Neural progenitor cell (in vitro differentiated cells): ENCODE results near the gene TAF9B. TPM values are rescaled to one million over a fixed set of nuclear protein-coding genes. Genes with fewer than 3 reads are reported as not detected.
"Not testable (repeated sequence)": the region's sequence is repeated elsewhere in the genome, so short reads cannot be mapped to it uniquely, and the experiment has no call there.

Experiments used
- DNase-seq: peaks from one replicate; pipeline ENCODE4 v3.0.0-alpha.2; 2016; ENCODE audit warnings: low spot score
- H2AFZ ChIP-seq: fragments of 200-600 bp; sonication (generic); replicated peaks from 2 replicates; pipeline ENCODE4 v1.6.1; 2016; ENCODE audit warnings: antibody characterized with exemption
- H3F3A ChIP-seq: fragments of 200-600 bp; sonication (generic); 2 replicates; pipeline ENCODE4 v1.6.1; 2016; ENCODE audit warnings: antibody characterized with exemption, low read depth
- H3K27ac ChIP-seq: fragments of 200-600 bp; sonication (generic); 2 replicates; pipeline ENCODE4 v1.5.1; 2016; ENCODE audit warnings: mild to moderate bottlenecking
- H3K27me3 ChIP-seq: fragments of 200-600 bp; sonication (generic); 2 replicates; pipeline ENCODE4 v1.6.1; 2016; ENCODE audit warnings: mild to moderate bottlenecking, moderate library complexity
- H3K36me3 ChIP-seq: fragments of 200-600 bp; sonication (generic); 2 replicates; pipeline ENCODE4 v1.5.1; 2016
- H3K4me1 ChIP-seq: fragments of 200-600 bp; sonication (generic); 2 replicates; pipeline ENCODE4 v1.6.1; 2016; ENCODE audit warnings: mixed run types
- H3K4me2 ChIP-seq: fragments of 200-600 bp; sonication (generic); 2 replicates; pipeline ENCODE4 v1.6.1; 2016
- H3K4me3 ChIP-seq: fragments of 200-600 bp; sonication (generic); 2 replicates; pipeline ENCODE4 v1.5.1; 2016
- H3K79me2 ChIP-seq: fragments of 200-600 bp; sonication (generic); 2 replicates; pipeline ENCODE4 v1.6.1; 2016; ENCODE audit warnings: low read depth
- H3K9ac ChIP-seq: fragments of 200-600 bp; sonication (generic); 2 replicates; pipeline ENCODE4 v1.6.1; 2016
- H3K9me3 ChIP-seq: fragments of 200-600 bp; sonication (generic); 2 replicates; pipeline ENCODE4 v1.5.1; 2016; ENCODE audit warnings: low read depth
- H4K20me1 ChIP-seq: fragments of 200-600 bp; sonication (generic); 2 replicates; pipeline ENCODE4 v1.6.1; 2016; ENCODE audit warnings: low read depth
- H3K27ac Mint-ChIP-seq: 3 replicates; pipeline ENCODE4 v1.8.0; 2021; ENCODE audit warnings: mixed read lengths
- H3K27me3 Mint-ChIP-seq: 2 replicates; pipeline ENCODE4 v1.8.0; 2022; ENCODE audit warnings: low read depth, mild to moderate bottlenecking, inconsistent platforms, moderate library complexity, mixed read lengths; ENCODE audit not compliant: insufficient read depth
- H3K36me3 Mint-ChIP-seq: 3 replicates; pipeline ENCODE4 v1.8.0; 2021; ENCODE audit warnings: mixed read lengths
- H3K4me1 Mint-ChIP-seq: 3 replicates; pipeline ENCODE4 v1.8.0; 2021; ENCODE audit warnings: mixed read lengths
- H3K4me3 Mint-ChIP-seq: 3 replicates; pipeline ENCODE4 v1.8.0; 2021; ENCODE audit warnings: mild to moderate bottlenecking, moderate library complexity, mixed read lengths
- H3K9me3 Mint-ChIP-seq: 3 replicates; pipeline ENCODE4 v1.8.0; 2020; ENCODE audit warnings: mixed read lengths
- EZH2 ChIP-seq: fragments of 200-600 bp; sonication (generic); IDR thresholded peaks from 2 replicates; pipeline ENCODE4 v1.6.1; 2017; ENCODE audit warnings: antibody characterized with exemption, mild to moderate bottlenecking, moderate library complexity
- EZH2phosphoT487 ChIP-seq: fragments of 200-600 bp; sonication (generic); IDR thresholded peaks from 2 replicates; pipeline ENCODE4 v1.6.1; 2017; ENCODE audit warnings: antibody characterized with exemption
- total RNA-seq: library from RNA; depleted of rRNA; stranded (reverse); fragments of >200 nt; gene quantifications from 2 replicates; pipeline ENCODE4 v1.2.3, GENCODE V29; 2015; ENCODE audit warnings: low replicate concordance
- TF ChIP-seq, protein P1 (sequence below): fragments of 200-600 bp; sonication (generic); IDR thresholded peaks from 2 replicates; pipeline ENCODE4 v1.5.1; 2017; ENCODE audit warnings: antibody characterized with exemption, mild to moderate bottlenecking

The TAF9B gene
- total RNA-seq, 1 donor from 2014 or later, result 103 TPM

DNA sequence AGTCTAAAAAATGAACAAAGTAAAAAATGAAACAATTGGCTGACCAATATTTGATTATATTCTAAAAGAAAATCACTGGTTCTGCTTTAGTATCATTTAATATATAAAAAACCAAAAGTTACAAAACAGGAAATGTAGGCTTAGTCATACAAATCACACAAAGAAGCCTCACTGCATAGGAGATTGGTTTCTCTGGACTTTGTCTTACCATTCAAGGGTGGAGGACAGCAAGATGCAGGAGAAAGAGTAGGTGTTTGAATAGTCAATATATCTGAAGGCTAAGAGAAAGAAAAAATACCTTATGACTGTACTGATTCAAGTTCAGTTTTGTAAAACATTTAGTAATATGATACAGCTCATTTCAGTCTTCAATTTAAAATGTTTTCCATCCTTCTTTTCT, 28.6 kb upstream of the TAF9B start:
- Histone ChIP-seq H3K36me3 (no peaks in the 10 kb centered on the region), H3F3A (no peaks in the 10 kb centered on the region), H3K27me3 (no peaks in the 10 kb centered on the region), H3K4me1 (no peaks in the 10 kb centered on the region), H2AFZ (no peak overlapping the region), H3K4me2 (no peak overlapping the region), H3K9me3 (peaks cover 9% of the 10 kb centered on the region), H3K27ac (no peak overlapping the region), H3K4me3 (no peak overlapping the region), H3K79me2 (no peaks in the 10 kb centered on the region), H3K9ac (no peak overlapping the region), H4K20me1 (no peaks in the 10 kb centered on the region)
- Mint-ChIP-seq H3K9me3 (no peaks in the 10 kb centered on the region), H3K27ac (no peak overlapping the region), H3K36me3 (no peaks in the 10 kb centered on the region), H3K4me3 (no peak overlapping the region), H3K27me3 (no peaks in the 10 kb centered on the region), H3K4me1 (no peaks in the 10 kb centered on the region)
- DNase-seq, result no peak
- no peak for TF ChIP-seq EZH2phosphoT487
- no peak for TF ChIP-seq EZH2

DNA sequence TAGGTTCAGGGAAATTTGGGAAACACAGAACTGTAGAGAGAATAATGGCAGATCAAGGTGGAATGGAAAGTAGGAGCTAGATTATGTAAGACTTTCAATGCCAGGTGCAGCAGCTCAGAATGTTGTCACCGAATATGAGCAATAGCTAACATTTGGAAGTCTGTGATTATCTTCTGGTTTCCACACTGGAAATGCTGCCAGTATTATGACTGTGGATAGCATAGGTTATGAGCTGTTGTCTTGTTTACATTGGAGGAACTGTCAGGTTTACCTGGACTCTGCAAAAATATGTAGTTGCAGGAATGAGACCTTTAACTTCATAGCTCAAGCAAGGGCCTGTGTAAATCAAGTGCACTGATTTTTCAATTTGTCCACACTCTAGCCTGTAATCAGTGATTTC, 26.0 kb upstream of the TAF9B start:
- no peak overlapping the region for H3K27ac ChIP-seq
- no peak overlapping the region for H3K4me2 ChIP-seq
- H4K20me1 ChIP-seq, result no peaks in the 10 kb centered on the region
- H3F3A ChIP-seq, result no peaks in the 10 kb centered on the region
- no peaks in the 10 kb centered on the region for H3K4me1 ChIP-seq
- H3K36me3 Mint-ChIP-seq, result no peaks in the 10 kb centered on the region
- no peak overlapping the region for H3K4me3 Mint-ChIP-seq
- no peaks in the 10 kb centered on the region for H3K36me3 ChIP-seq
- no peak overlapping the region for H3K9ac ChIP-seq
- no peaks in the 10 kb centered on the region for H3K9me3 Mint-ChIP-seq
- H3K79me2 ChIP-seq, result no peaks in the 10 kb centered on the region
- no peak overlapping the region for H3K27ac Mint-ChIP-seq
- no peaks in the 10 kb centered on the region for H3K27me3 Mint-ChIP-seq
- H3K9me3 ChIP-seq, result peaks cover 5% of the 10 kb centered on the region
- no peak overlapping the region for H3K4me3 ChIP-seq
- H2AFZ ChIP-seq, result no peak overlapping the region
- no peak for TF ChIP-seq EZH2
- TF ChIP-seq, protein P1, sequence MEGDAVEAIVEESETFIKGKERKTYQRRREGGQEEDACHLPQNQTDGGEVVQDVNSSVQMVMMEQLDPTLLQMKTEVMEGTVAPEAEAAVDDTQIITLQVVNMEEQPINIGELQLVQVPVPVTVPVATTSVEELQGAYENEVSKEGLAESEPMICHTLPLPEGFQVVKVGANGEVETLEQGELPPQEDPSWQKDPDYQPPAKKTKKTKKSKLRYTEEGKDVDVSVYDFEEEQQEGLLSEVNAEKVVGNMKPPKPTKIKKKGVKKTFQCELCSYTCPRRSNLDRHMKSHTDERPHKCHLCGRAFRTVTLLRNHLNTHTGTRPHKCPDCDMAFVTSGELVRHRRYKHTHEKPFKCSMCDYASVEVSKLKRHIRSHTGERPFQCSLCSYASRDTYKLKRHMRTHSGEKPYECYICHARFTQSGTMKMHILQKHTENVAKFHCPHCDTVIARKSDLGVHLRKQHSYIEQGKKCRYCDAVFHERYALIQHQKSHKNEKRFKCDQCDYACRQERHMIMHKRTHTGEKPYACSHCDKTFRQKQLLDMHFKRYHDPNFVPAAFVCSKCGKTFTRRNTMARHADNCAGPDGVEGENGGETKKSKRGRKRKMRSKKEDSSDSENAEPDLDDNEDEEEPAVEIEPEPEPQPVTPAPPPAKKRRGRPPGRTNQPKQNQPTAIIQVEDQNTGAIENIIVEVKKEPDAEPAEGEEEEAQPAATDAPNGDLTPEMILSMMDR, result no peak
- TF ChIP-seq EZH2phosphoT487, result no peak
- H3K27me3 ChIP-seq, result no peaks in the 10 kb centered on the region
- H3K4me1 Mint-ChIP-seq, result no peaks in the 10 kb centered on the region
- no peak for DNase-seq

DNA sequence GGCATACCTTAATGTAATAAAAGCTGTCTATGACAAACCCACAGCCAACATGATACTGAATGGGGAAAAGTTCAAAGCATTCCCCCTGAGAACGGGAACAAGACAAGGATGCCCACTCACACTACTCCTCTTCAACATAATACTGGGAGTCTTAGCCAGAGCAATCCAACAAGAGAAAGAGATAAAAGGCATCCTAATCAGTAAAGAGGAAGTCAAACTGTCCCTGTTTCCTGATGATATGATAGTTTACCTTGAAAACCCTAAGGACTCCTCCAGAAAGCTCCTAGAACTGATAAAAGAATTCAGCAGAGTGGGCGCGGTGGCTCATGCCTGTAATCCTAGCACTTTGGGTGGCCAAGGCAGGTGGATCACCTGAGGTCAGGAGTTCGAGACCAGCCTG, 23.7 kb upstream of the TAF9B start:
- H3K9me3 Mint-ChIP-seq, H3K4me1 Mint-ChIP-seq, H2AFZ ChIP-seq, H3K79me2 ChIP-seq, H3K27me3 ChIP-seq, H3K27ac Mint-ChIP-seq, H3K4me1 ChIP-seq, H3K4me2 ChIP-seq, DNase-seq, H3K27me3 Mint-ChIP-seq, H3F3A ChIP-seq, H3K4me3 ChIP-seq, H3K9ac ChIP-seq, H3K36me3 ChIP-seq, H3K4me3 Mint-ChIP-seq, H3K36me3 Mint-ChIP-seq, H3K27ac ChIP-seq, H3K9me3 ChIP-seq, H4K20me1 ChIP-seq: not testable (repeated sequence)

DNA sequence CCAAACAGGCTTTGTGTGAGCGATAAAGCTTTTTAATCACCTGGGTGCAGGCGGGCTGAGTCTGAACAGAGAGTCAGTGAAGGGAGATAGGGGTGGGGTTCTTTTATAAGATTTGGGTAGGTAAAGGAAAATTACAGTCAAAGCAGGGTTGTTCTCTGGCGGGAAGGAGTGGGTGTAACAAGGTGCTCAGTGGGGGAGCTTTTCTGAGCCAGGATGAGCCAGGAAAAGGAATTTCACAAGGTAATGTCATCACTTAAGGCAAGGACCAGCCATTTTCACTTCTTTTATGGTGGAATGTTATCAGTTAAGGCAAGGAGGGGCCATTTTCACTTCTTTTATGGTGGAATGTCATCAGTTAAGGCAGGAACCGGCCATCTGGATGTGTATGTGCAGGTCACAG, 21.3 kb upstream of the TAF9B start:
- not testable (repeated sequence) for H3K9ac ChIP-seq, H2AFZ ChIP-seq, H3K36me3 ChIP-seq, H3K4me3 Mint-ChIP-seq, H3K9me3 Mint-ChIP-seq, H3K27me3 Mint-ChIP-seq, H3K4me2 ChIP-seq, H3K27me3 ChIP-seq, H3K79me2 ChIP-seq, H3K27ac Mint-ChIP-seq, H3K4me1 ChIP-seq, H3K9me3 ChIP-seq, H3K27ac ChIP-seq, H3K4me3 ChIP-seq, H4K20me1 ChIP-seq, H3F3A ChIP-seq, H3K36me3 Mint-ChIP-seq, H3K4me1 Mint-ChIP-seq, DNase-seq

DNA sequence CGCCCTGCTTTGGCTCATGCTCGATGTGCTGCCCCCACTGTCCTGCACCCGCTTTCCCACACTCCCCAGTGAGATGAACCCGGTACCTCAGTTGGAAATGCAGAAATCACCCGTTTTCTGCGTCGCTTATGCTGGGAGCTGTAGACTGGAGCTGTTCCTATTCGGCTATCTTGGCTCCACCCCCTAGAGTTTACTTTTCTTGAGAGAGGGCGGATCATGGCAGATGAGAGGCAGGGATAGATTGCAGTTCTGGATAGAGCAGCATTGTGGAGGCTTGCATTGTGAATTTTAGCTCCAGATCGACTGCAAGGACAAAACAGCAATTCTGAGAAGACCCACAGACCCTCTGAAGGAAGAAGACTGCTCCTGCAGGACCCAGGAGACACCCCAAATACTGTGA, 18.4 kb upstream of the TAF9B start:
- H3K4me3 Mint-ChIP-seq, H2AFZ ChIP-seq, H3K9me3 ChIP-seq, H3K27me3 ChIP-seq, H3F3A ChIP-seq, H3K4me1 Mint-ChIP-seq, H3K36me3 ChIP-seq, H3K27ac Mint-ChIP-seq, H3K9ac ChIP-seq, H3K4me2 ChIP-seq, H3K27me3 Mint-ChIP-seq, DNase-seq, H3K9me3 Mint-ChIP-seq, H3K79me2 ChIP-seq, H3K27ac ChIP-seq, H3K4me3 ChIP-seq, H3K36me3 Mint-ChIP-seq, H3K4me1 ChIP-seq, H4K20me1 ChIP-seq: not testable (repeated sequence)

DNA sequence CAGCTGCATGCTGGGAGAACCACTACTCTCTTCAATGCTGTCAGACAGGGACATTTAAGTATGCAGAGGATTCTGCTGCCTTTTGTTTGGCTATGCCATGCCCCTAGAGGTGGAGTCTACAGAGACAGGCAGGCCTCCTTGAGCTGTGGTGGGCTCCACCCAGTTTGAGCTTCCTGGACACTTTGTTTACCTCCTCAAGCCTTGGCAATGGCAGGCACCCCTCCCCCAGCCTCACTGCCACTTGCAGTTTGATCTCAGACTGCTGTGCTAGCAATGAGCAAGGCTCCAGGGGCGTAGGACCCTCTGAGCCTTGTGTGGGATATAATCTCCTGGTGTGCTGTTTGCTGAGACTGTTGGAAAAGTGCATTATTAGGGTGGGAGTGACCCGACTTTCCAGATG, 17.9 kb upstream of the TAF9B start:
- H3K79me2 ChIP-seq, H3K4me1 Mint-ChIP-seq, H2AFZ ChIP-seq, H3K4me3 ChIP-seq, H3K27me3 Mint-ChIP-seq, DNase-seq, H3K9me3 ChIP-seq, H4K20me1 ChIP-seq, H3K4me3 Mint-ChIP-seq, H3K27ac ChIP-seq, H3F3A ChIP-seq, H3K9ac ChIP-seq, H3K27ac Mint-ChIP-seq, H3K36me3 Mint-ChIP-seq, H3K4me1 ChIP-seq, H3K27me3 ChIP-seq, H3K36me3 ChIP-seq, H3K9me3 Mint-ChIP-seq, H3K4me2 ChIP-seq: not testable (repeated sequence)

DNA sequence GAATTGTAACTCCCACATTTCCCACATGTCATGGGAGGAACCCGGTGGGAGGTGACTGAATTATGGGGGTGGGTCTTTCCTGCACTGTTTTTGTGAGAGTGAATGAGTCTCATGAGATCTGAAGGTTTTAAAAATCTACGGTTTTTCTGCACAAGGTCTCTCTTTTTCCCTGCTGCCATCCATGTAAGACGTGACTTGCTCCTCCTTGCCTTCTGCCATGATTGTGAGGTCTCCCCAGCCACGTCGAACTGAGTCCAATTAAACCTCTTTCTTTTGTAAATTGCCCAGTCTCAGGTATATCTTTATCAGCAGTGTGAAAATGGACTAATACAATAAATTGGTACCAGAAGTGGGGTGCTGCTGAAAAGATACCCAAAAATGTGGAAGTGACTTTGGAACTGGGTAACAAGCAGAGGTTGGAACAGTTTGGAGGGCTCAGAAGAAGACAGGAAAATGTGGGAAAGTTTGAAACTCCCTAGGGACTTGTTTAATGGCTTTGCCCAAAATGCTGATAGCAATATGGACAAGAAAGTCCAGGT, 7.6 kb upstream of the TAF9B start:
- H3F3A ChIP-seq, H3K4me3 ChIP-seq, H3K4me3 Mint-ChIP-seq, H3K4me2 ChIP-seq, H3K4me1 ChIP-seq, H2AFZ ChIP-seq, H3K36me3 Mint-ChIP-seq, H3K27me3 ChIP-seq, H3K27ac Mint-ChIP-seq, H3K27me3 Mint-ChIP-seq, H3K36me3 ChIP-seq, DNase-seq, H4K20me1 ChIP-seq, H3K9ac ChIP-seq, H3K79me2 ChIP-seq, H3K27ac ChIP-seq, H3K4me1 Mint-ChIP-seq: not testable (repeated sequence)
- H3K9me3 ChIP-seq, result peaks cover 22% of the 10 kb centered on the region
- peaks cover 27% of the 10 kb centered on the region for H3K9me3 Mint-ChIP-seq
